GM19239 (cell line): ENCODE data around the gene CHIA.
"Not testable (repeated sequence)": the region's sequence is repeated elsewhere in the genome, so short reads cannot be mapped to it uniquely, and the experiment has no call there.

Experiments used
- DNase-seq: peaks from one replicate; pipeline ENCODE4 v3.0.0; 2011; ENCODE audit warnings: low spot score; ENCODE audit not compliant: insufficient read length
- FAIRE-seq: peaks from 2 replicates; lab custom pipeline; 2011; peaks lifted over from hg19 to GRCh38; lab: Jason Lieb, UNC

The CHIA gene

GRCh38 chr1:111281411-111281810 is 9.2 kb upstream of the CHIA start:
- DNase-seq (no peak), FAIRE-seq (no peak)

GRCh38 chr1:111283838-111284237 is 6.8 kb upstream of the CHIA start:
- FAIRE-seq (no peak), DNase-seq (no peak)

GRCh38 chr1:111285879-111286278 is 4.8 kb upstream of the CHIA start:
- FAIRE-seq: no peak
- DNase-seq: no peak

GRCh38 chr1:111286912-111287311 is 3.7 kb upstream of the CHIA start:
- FAIRE-seq (no peak), DNase-seq (no peak)

- FAIRE-seq: no peak
Measured at GRCh38 chr1:111289371-111289770, 1.3 kb upstream of the CHIA start.

GRCh38 chr1:111290104-111290503 is 547 bp upstream of the CHIA start:
- no peak for FAIRE-seq
- no peak for DNase-seq

More at GRCh38 chr1:111289371-111289770, 1.3 kb upstream of the CHIA start:
- no peak for DNase-seq

GRCh38 chr1:111294390-111294789 is 3.7 kb downstream of the CHIA start:
- FAIRE-seq (no peak), DNase-seq (no peak)

GRCh38 chr1:111302374-111302773 is 11.7 kb downstream of the CHIA start:
- no peak for FAIRE-seq
- no peak for DNase-seq

- no peak for DNase-seq
- no peak for FAIRE-seq
Measured at GRCh38 chr1:111309690-111310089, 19.0 kb downstream of the CHIA start.

- FAIRE-seq (no peak), DNase-seq (no peak)
Measured at GRCh38 chr1:111318523-111318922, 27.9 kb downstream of the CHIA start.

GRCh38 chr1:111320066-111320879 is 29.6 kb downstream of the CHIA start:
- no peak for DNase-seq

GRCh38 chr1:111323231-111323630 is 32.6 kb downstream of the CHIA start:
- FAIRE-seq (no peak), DNase-seq (no peak)

More at GRCh38 chr1:111320066-111320879, 29.6 kb downstream of the CHIA start:
- FAIRE-seq: no peak

GRCh38 chr1:111332190-111332589 is 41.5 kb downstream of the CHIA start:
- FAIRE-seq: no peak
- no peak for DNase-seq

GRCh38 chr1:111334169-111334568 is 43.5 kb downstream of the CHIA start:
- DNase-seq: peak; percentile 16
- no peak for FAIRE-seq

GRCh38 chr1:111335214-111335877 is 44.7 kb downstream of the CHIA start:
- FAIRE-seq, DNase-seq: not testable (repeated sequence)

GRCh38 chr1:111338849-111339248 is 48.2 kb downstream of the CHIA start:
- not testable (repeated sequence) for DNase-seq, FAIRE-seq

- peak; percentile 97 for FAIRE-seq
- DNase-seq: peak; percentile 80
Measured at GRCh38 chr1:111346089-111346885, 55.6 kb downstream of the CHIA start.

GRCh38 chr1:111347026-111347425 is 56.4 kb downstream of the CHIA start:
- DNase-seq: no peak
- FAIRE-seq: no peak

GRCh38 chr1:111351700-111352099 is 61.0 kb downstream of the CHIA start:
- DNase-seq: no peak
- no peak for FAIRE-seq

GRCh38 chr1:111354584-111354983 is 63.9 kb downstream of the CHIA start:
- DNase-seq: no peak
- no peak for FAIRE-seq

GRCh38 chr1:111358964-111359363 is 68.3 kb downstream of the CHIA start:
- DNase-seq (no peak), FAIRE-seq (no peak)
